HepG2 (cell line): ENCODE measurements around the gene PTEN. TPM values are rescaled to one million over a fixed set of nuclear protein-coding genes. Genes with fewer than 3 reads are reported as not detected.

Experiments
- ATAC-seq: fragments of 200-7000 bp; cut with Tn5 transposase; 3 replicates; pipeline ENCODE4 v1.9.1; 2020; ENCODE audit warnings: mild to moderate bottlenecking, moderate library complexity
- BruUV-seq: library from RNA; stranded (reverse); fragments of 400-500 nt; replicated peaks from 2 replicates; lab custom pipeline; 2021; lab: Mats Ljungman, UMichigan
- CTCF ChIA-PET: fragments of 300-600 bp; formaldehyde crosslinking; extraction: SDS; loops from one replicate; lab custom pipeline; 2021; ENCODE audit warnings: low total read pairs, inconsistent platforms, low intra/inter-chr PET ratio; lab: Yijun Ruan, JAX
- POLR2A ChIA-PET: fragments of 350-600 bp; sonication (Branson Sonifier 250); formaldehyde crosslinking; loops from one replicate; lab custom pipeline; 2020; ENCODE audit warnings: antibody characterized with exemption, inconsistent platforms; lab: Yijun Ruan, JAX
- DNase-seq: peaks from one replicate; pipeline ENCODE4 v3.0.0-alpha.2; 2015; ENCODE audit warnings: low spot score
- FAIRE-seq: peaks from 3 replicates; lab custom pipeline; 2011; peaks lifted over from hg19 to GRCh38; lab: Jason Lieb, UNC
- H2AFZ ChIP-seq: one replicate; pipeline ENCODE4 v1.6.1; 2011; ENCODE audit warnings: low read length, inconsistent platforms
- H3K27ac ChIP-seq: fragments of 300-600 bp; 3 replicates; pipeline ENCODE4 v1.8.0; 2011; ENCODE audit warnings: mixed run types, mild to moderate bottlenecking, mixed read lengths, low read length, inconsistent platforms; ENCODE audit not compliant: insufficient read depth; ENCODE audit errors: extremely low read length
- H3K27me3 ChIP-seq, 2 experiments: fragments of 200-600 bp in 1 of 2; 2 replicates in 1 of 2; 3 replicates in 1 of 2; pipeline versions ENCODE4 v1.6.0 to v1.8.0; 2011; ENCODE audit warnings: low read length in 2 of 2, mild to moderate bottlenecking in 2 of 2, moderate library complexity in 2 of 2, inconsistent platforms in 1 of 2; ENCODE audit not compliant: insufficient read depth in 2 of 2, control insufficient read depth in 1 of 2
- H3K36me3 ChIP-seq, 2 experiments: fragments of 200-600 bp in 1 of 2; replicated peaks in 1 of 2; 2 replicates in 1 of 2; 3 replicates in 1 of 2; pipeline versions ENCODE4 v1.5.1 to v1.8.0; 2011; ENCODE audit warnings: low read length in 2 of 2, inconsistent platforms in 1 of 2; ENCODE audit not compliant: insufficient read depth in 2 of 2, control insufficient read depth in 1 of 2
- H3K4me1 ChIP-seq: 2 replicates; pipeline ENCODE4 v1.5.1; 2012; ENCODE audit warnings: low read length, inconsistent platforms; ENCODE audit not compliant: insufficient read depth
- H3K4me2 ChIP-seq: 2 replicates; pipeline ENCODE4 v1.6.0; 2011; ENCODE audit warnings: low read depth, low read length, inconsistent platforms
- H3K4me3 ChIP-seq, 3 experiments: fragments of 200-600 bp in 1 of 3; sonication (generic), shearing (Covaris generic) in 1 of 3; replicated peaks in 1 of 3; 2 replicates each; pipeline ENCODE4 v1.5.1; 2011 to 2016; ENCODE audit warnings: low read length in 3 of 3, inconsistent platforms in 2 of 3, low read depth in 2 of 3, mild to moderate bottlenecking in 2 of 3, control low read depth in 1 of 3, mixed read lengths in 1 of 3; ENCODE audit not compliant: insufficient read depth in 1 of 3
- H3K79me2 ChIP-seq: one replicate; pipeline ENCODE4 v1.6.1; 2011; ENCODE audit warnings: low read length, inconsistent platforms; ENCODE audit not compliant: insufficient read depth
- H3K9ac ChIP-seq: 2 replicates; pipeline ENCODE4 v1.6.0; 2011; ENCODE audit warnings: mild to moderate bottlenecking, low read depth, low read length, inconsistent platforms; ENCODE audit not compliant: insufficient read depth
- H3K9me3 ChIP-seq: 2 replicates; pipeline ENCODE4 v1.5.1; 2012; ENCODE audit warnings: mild to moderate bottlenecking, low read length
- H4K20me1 ChIP-seq: 2 replicates; pipeline ENCODE4 v1.6.0; 2011; ENCODE audit warnings: inconsistent platforms, mild to moderate bottlenecking, low read length, moderate library complexity; ENCODE audit not compliant: insufficient read depth
- DNMT3B ChIP-seq: conservative IDR thresholded peaks from 2 replicates; pipeline ENCODE4 v1.6.1; 2016; ENCODE audit warnings: missing biosample characterization, control low read depth
- EZH2 ChIP-seq: conservative IDR thresholded peaks from 2 replicates; pipeline ENCODE4 v1.6.1; 2012; ENCODE audit warnings: mild to moderate bottlenecking, low read depth, low read length, moderate library complexity
- HOXA3 ChIP-seq: sonication (generic); formaldehyde crosslinking; IDR thresholded peaks from 2 replicates; pipeline ENCODE4 v1.5.0; 2020; ENCODE audit warnings: missing genetic modification reagents
- ZNF24 ChIP-seq: fragments of 450-650 bp; IDR thresholded peaks from 2 replicates; pipeline ENCODE4 v1.6.1; 2017; ENCODE audit warnings: antibody characterized with exemption, mild to moderate bottlenecking
- ZNF251 ChIP-seq: sonication (generic); formaldehyde crosslinking; IDR thresholded peaks from 2 replicates; pipeline ENCODE4 v1.9.0; 2021; ENCODE audit warnings: mild to moderate bottlenecking, missing genetic modification reagents
- ZNF781 ChIP-seq: sonication (generic); formaldehyde crosslinking; IDR thresholded peaks from 2 replicates; pipeline ENCODE4 v1.5.1; 2020; ENCODE audit warnings: borderline replicate concordance, mild to moderate bottlenecking, missing genetic modification reagents; ENCODE audit errors: not compliant biosample characterization
- ZNF879 ChIP-seq: sonication (generic); formaldehyde crosslinking; IDR thresholded peaks from 2 replicates; pipeline ENCODE4 v1.8.1; 2023; ENCODE audit warnings: missing genetic modification reagents
- WGBS: methylation state at CpG from one replicate; pipeline ENCODE4 v1.1.6; 2017; ENCODE audit warnings: low lambda C conversion rate; 5-methylcytosine and 5-hydroxymethylcytosine counted together
- in situ Hi-C: cut with HindIII; loops from 2 replicates; pipeline ENCODE4 v1.10.0; 2017; ENCODE audit warnings: low pct_unique_long_range_greater_than_20kb; ENCODE audit not compliant: extremely low pct_ligation_motif_present
- intact Hi-C: fragments of 100-400 bp; cut with micrococcal nuclease; formaldehyde crosslinking; loops from one replicate; pipeline ENCODE4 v1.10.0; 2022; ENCODE audit not compliant: unreplicated experiment
- polyA plus RNA-seq, 8 experiments: library from polyadenylated mRNA; depleted of rRNA in 3 of 8; stranded (reverse) in 7 of 8; unstranded in 1 of 8; fragments of >200 nt; fragmentation: Illumina TruSeq in 4 of 8; extraction: Trizol in 4 of 8; gene quantifications; 2 replicates each; pipeline versions ENCODE4 v1.2.1 to v1.2.3, GENCODE V29; 2011 to 2016; ENCODE audit warnings: low read depth in 4 of 8, missing spikeins in 1 of 8, mixed read lengths in 1 of 8; ENCODE audit not compliant: insufficient read depth in 1 of 8
- total RNA-seq, 5 experiments: library from RNA; depleted of rRNA; stranded (reverse); fragments of >200 nt; fragmentation: Illumina TruSeq; extraction: Trizol; gene quantifications; 2 replicates each; pipeline ENCODE4 v1.2.3, GENCODE V29; 2016; ENCODE audit warnings: low read depth in 1 of 5
- TF ChIP-seq, protein P1 (sequence below): sonication (generic); formaldehyde crosslinking; IDR thresholded peaks from 2 replicates; pipeline ENCODE4 v1.9.0; 2022; ENCODE audit warnings: low read depth, missing genetic modification reagents
- TF ChIP-seq, protein P2 (sequence below): sonication (generic); formaldehyde crosslinking; IDR thresholded peaks from 2 replicates; pipeline ENCODE4 v1.4.0; 2020; ENCODE audit warnings: missing genetic modification reagents; ENCODE audit errors: not compliant biosample characterization
- TF ChIP-seq, protein P3 (sequence below): sonication (generic); formaldehyde crosslinking; IDR thresholded peaks from 2 replicates; pipeline ENCODE4 v1.8.0; 2022; ENCODE audit warnings: mild to moderate bottlenecking, missing genetic modification reagents

PTEN gene
- total and polyA plus RNA-seq, 2 of the 13 experiments (the other 11 are each of a cell fraction or from before 2014, with no cell fraction given), result 30.3 to 61.3 TPM

DNA sequence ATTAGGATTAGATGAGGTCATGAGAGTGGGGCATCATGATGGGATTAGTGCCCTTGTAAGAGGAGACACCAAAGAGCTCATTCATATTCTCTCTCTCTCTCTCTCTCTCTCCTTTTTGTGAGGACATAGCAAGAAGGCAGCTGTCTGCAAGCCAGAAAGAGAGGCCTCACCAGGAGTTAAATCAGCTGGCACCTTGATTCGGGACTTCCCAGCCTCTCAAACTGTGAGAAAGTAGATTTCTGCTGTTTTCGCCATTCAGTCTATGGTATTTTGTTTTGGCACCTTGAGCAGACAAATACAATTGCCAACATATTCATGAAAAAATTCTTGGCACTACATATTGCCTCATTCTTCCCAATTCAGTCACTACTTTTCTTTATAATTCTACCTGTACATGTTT lies 24.8 kb upstream of the PTEN start:
- no peaks in the 10 kb centered on the region for H3K36me3 ChIP-seq
- no peaks in the 10 kb centered on the region for H3K9me3 ChIP-seq
- TF ChIP-seq ZNF879 (CRISPR knock-in tag), result no peak
- no peak for TF ChIP-seq ZNF251 (CRISPR knock-in tag)
- TF ChIP-seq, all 625 proteins: peak for 0
- DNase-seq (no peak), ATAC-seq (no peak), FAIRE-seq (no peak)
- POLR2A ChIA-PET, result no interaction called here
- no peak overlapping the region for H3K4me2 ChIP-seq
- WGBS, result 57% methylated on average over 2 of the region's 2 CpGs
- in situ Hi-C loops, result no loop called here
- no peak overlapping the region for H2AFZ ChIP-seq
- no peaks in the 10 kb centered on the region for H4K20me1 ChIP-seq
- no peaks in the 10 kb centered on the region for H3K79me2 ChIP-seq
- peaks cover 21% of the 10 kb centered on the region for H3K4me1 ChIP-seq
- no TSS peak for BruUV-seq
- H3K27ac ChIP-seq, result no peak overlapping the region
- H3K9ac ChIP-seq, result no peak overlapping the region
- intact Hi-C loops, result no loop called here
- H3K4me3 ChIP-seq, result no peak overlapping the region
- CTCF ChIA-PET, result no interaction called here
- H3K27me3 ChIP-seq, result peaks cover 0 to 1% of the 10 kb centered on the region in 2 experiments; a peak in 1 of 5 replicates

DNA sequence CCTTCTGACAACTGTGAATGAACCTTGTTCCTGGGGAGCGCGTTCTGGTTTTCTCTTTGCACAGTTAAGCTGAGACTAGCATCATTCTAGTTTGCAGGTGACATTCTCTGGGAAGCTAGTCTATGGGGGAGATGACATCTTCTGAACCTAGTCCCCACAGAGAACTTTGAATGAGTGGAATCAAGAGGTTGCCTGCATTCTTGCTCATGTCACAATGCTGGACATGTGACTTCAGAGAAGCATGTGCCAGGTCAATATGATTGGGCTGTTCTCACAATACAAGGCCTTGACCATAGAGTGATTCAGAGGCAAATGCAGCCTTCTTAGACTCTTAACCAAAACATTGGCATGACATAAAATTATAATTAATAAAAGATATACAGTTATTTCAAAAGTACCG lies 22.2 kb upstream of the PTEN start:
- in situ Hi-C loops (no loop called here), intact Hi-C loops (no loop called here)
- no peaks in the 10 kb centered on the region for H3K79me2 ChIP-seq
- no peak overlapping the region for H2AFZ ChIP-seq
- no peak for FAIRE-seq
- H4K20me1 ChIP-seq, result no peaks in the 10 kb centered on the region
- H3K27ac ChIP-seq, result no peak overlapping the region
- under 1% methylated on average over 3 of the region's 3 CpGs for WGBS
- peaks cover 21% of the 10 kb centered on the region for H3K4me1 ChIP-seq
- no peaks in the 10 kb centered on the region for H3K36me3 ChIP-seq
- no TSS peak for BruUV-seq
- ChIA-PET CTCF (no interaction called here), POLR2A (interaction anchor here (2.2 kb wide), 1 partner anchor 21 kb away, joined by 11 read pairs; no protein-coding TSS in a partner anchor)
- no peak overlapping the region for H3K4me2 ChIP-seq
- no peak overlapping the region for H3K4me3 ChIP-seq
- H3K9me3 ChIP-seq, result no peaks in the 10 kb centered on the region
- H3K9ac ChIP-seq, result no peak overlapping the region
- ATAC-seq, result peak; percentile 54
- peaks cover 0 to 1% of the 10 kb centered on the region in 2 experiments; a peak in 1 of 5 replicates for H3K27me3 ChIP-seq
- peak; percentile 48 for DNase-seq
- TF ChIP-seq ZNF24 (no peak), EZH2 (no peak), HOXA3 (CRISPR knock-in tag) (no peak), DNMT3B (CRISPR knock-in tag) (no peak), ZNF781 (CRISPR knock-in tag) (no peak)
- TF ChIP-seq, protein P1, sequence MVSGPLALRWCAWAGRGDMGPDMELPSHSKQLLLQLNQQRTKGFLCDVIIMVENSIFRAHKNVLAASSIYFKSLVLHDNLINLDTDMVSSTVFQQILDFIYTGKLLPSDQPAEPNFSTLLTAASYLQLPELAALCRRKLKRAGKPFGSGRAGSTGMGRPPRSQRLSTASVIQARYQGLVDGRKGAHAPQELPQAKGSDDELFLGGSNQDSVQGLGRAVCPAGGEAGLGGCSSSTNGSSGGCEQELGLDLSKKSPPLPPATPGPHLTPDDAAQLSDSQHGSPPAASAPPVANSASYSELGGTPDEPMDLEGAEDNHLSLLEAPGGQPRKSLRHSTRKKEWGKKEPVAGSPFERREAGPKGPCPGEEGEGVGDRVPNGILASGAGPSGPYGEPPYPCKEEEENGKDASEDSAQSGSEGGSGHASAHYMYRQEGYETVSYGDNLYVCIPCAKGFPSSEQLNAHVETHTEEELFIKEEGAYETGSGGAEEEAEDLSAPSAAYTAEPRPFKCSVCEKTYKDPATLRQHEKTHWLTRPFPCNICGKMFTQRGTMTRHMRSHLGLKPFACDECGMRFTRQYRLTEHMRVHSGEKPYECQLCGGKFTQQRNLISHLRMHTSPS (CRISPR knock-in tag), result no peak
- TF ChIP-seq, protein P2, sequence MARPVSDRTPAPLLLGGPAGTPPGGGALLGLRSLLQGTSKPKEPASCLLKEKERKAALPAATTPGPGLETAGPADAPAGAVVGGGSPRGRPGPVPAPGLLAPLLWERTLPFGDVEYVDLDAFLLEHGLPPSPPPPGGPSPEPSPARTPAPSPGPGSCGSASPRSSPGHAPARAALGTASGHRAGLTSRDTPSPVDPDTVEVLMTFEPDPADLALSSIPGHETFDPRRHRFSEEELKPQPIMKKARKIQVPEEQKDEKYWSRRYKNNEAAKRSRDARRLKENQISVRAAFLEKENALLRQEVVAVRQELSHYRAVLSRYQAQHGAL (CRISPR knock-in tag), result no peak
- TF ChIP-seq, protein P3, sequence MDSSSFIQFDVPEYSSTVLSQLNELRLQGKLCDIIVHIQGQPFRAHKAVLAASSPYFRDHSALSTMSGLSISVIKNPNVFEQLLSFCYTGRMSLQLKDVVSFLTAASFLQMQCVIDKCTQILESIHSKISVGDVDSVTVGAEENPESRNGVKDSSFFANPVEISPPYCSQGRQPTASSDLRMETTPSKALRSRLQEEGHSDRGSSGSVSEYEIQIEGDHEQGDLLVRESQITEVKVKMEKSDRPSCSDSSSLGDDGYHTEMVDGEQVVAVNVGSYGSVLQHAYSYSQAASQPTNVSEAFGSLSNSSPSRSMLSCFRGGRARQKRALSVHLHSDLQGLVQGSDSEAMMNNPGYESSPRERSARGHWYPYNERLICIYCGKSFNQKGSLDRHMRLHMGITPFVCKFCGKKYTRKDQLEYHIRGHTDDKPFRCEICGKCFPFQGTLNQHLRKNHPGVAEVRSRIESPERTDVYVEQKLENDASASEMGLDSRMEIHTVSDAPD (CRISPR knock-in tag), result no peak
